Epithelial cell of prostate (primary cell): ENCODE measurements around the gene PHYKPL.

ENCODE experiments used
- DNase-seq: peaks from one replicate; pipeline ENCODE4 v3.0.0-alpha.2; 2011; ENCODE audit warnings: low read depth, low spot score
- H3K27ac ChIP-seq: fragments of 450-650 bp; 2 replicates; pipeline ENCODE4 v1.5.1; 2017; ENCODE audit warnings: mild to moderate bottlenecking

The PHYKPL gene

DNA sequence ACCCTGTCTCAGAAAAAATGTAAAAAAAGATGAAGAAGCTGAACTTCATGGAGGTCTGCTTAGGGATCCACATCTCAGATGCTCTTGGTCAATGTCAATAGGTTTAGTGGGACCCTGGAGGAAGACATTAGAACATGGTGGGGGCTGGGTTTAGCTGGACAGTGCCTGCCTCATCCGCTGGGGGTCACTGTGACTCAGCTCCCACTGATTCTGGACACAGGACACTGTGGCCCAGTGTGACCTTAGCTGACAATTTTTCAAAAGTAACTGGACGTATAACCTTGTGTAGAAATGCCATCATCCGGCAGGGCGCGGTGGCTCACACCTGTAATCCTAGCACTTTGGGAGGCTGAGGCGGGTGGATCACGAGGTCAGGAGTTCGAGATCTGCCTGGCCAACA is 35.6 kb downstream of the PHYKPL start:
- H3K27ac ChIP-seq = no peak overlapping the region
- no peak for DNase-seq

DNA sequence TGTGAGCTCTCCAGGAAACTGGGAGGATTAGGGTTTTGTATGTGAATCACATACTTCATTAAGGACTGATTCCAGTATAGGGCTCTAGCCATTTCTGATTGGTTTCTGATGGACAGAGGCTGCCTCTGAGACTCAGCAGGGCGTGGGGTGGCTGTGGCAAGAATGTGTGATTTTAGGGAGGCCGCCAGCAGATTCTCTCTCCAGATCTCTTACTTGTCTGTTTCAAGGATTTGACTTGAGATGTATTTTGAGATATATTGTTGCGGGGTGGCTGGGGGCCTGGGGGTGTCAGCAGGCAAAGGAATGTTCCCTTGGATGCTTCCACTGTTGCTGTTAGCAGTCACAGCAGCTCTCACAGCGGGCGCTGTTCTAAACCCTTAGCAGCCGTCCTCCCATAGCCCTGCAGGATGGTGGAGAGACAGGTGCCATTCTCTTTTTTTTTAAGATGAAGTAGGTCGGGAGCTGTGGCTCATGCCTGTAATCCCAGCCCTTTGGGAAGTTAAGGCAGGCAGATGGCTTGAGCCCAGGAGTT is 36.3 kb downstream of the PHYKPL start:
- H3K27ac ChIP-seq = no peak overlapping the region
- no peak for DNase-seq

DNA sequence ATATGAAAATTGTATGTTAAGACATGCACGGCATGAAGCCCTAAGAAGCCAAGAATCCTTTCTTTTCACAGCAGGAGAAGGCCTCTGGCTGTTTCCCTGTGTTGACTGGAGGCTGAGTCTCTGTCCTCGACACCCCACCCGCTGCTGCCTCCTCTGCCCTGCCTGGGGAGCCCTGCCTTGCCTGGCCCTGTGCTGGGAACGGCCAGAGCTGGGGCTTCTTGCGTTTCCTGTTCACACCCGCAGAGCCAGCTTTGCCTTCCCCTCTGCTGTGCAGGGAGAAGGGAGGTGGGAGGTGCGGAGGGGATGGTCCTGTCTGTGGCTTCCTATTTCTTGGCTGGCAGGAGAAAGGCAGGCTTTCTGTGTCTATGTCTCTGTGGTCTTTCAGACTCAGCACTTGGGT is 38.6 kb downstream of the PHYKPL start:
- no peak for DNase-seq
- no peak overlapping the region for H3K27ac ChIP-seq

DNA sequence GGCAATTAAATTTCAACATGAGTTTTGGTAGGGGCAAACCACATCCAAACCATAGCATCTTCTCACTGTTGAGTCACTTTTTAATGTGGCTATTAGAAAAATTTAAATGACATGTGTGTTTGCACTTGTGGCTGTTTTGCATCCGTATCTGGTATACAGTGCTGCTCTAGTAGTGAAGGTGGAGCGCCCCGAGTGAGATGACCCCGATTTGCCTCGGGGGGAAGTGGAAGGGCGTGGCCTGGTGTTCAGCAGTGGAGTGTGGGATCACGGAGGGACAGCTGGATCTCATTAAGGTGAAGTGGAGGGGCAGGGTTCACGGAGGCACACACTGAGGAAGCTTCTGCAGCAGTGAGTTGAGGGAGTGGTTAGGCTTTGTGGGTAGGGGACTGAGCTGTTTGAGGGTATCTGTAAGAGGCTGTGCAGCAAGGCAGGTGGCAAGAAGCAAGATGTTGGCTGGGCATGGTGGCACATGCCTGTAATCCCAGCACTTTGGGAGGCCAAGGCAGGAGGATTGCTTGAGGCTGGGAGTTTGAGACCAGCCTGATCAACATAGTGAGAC is 39.3 kb downstream of the PHYKPL start:
- no peak for DNase-seq
- H3K27ac ChIP-seq = no peak overlapping the region

DNA sequence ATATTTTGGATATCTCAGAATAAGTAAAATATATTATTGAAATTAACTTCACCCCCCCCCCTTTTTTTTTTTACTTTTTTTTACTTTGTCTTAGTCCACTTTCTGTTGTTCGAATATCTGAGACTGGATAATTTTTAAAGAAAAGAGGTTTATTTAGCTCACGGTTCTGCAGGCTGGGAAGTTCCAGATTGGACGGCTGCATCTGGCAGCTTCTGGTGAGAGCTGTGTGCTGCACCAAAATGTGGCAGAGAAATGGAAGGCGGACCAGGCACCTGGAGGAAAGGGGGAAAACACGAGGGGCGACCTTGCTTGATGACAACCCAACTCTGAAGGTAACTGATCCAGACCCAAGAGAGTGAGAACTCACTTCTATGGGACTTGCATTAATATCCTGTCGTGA is 39.8 kb downstream of the PHYKPL start:
- H3K27ac ChIP-seq = no peak overlapping the region
- DNase-seq = no peak

DNA sequence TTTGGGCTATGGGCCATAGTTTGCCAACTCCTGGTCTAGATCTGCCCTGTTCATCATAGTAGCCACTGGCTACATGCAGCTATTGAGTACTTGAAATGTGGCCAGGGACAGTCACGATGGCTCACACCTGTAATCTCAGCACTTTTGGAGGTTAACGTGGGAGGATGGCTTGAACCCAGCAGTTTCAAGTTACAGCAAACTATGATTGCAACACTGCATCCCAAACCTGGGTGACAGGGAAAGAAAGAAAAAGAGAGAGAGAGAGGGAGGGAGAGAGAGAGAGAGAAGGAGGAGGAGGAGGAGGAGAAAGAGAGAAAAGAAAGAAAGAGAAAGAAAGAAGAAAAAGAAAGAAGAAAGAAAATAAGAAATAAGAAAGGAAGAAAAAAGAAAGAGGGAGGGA is 40.4 kb downstream of the PHYKPL start:
- DNase-seq = peak; percentile 68
- H3K27ac ChIP-seq = no peak overlapping the region

DNA sequence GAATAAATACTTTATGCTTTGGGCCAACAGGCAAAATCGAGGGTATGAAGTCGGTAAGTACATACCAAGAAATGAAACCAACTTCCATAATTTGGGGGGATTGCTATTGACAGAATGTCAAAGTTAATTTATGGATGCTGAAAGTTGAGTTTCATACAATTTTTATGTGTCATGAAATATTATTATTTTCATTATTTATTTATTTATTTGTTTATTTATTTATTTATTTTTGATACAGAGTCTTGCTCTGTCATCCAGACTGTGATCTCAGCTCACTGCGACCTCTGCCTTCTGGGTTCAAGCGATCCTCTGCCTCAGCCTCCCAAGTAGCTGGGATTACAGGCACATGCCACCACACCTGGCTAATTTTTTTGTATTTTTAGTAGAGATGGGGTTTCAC is 40.9 kb downstream of the PHYKPL start:
- H3K27ac ChIP-seq = no peak overlapping the region
- DNase-seq = no peak

DNA sequence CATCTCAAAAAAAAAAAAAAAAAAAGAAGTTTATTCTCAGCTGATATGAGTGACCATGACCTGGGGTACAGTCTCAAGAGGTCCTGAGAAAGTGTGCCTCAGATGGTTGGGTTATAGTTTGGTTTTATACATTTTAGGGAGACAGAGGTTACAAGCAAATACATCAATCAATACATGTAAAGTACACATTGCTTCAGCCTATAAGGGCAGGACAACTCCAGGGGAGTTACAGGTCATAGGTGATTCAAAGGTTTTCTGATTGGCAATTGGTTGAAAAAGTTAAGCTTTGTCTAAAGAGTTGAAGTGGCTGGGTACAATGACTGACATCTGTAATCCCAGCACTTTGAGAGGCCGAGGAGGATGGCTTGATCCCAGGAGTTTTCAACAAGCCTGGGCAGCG is 43.2 kb downstream of the PHYKPL start:
- H3K27ac ChIP-seq = no peak overlapping the region
- no peak for DNase-seq

DNA sequence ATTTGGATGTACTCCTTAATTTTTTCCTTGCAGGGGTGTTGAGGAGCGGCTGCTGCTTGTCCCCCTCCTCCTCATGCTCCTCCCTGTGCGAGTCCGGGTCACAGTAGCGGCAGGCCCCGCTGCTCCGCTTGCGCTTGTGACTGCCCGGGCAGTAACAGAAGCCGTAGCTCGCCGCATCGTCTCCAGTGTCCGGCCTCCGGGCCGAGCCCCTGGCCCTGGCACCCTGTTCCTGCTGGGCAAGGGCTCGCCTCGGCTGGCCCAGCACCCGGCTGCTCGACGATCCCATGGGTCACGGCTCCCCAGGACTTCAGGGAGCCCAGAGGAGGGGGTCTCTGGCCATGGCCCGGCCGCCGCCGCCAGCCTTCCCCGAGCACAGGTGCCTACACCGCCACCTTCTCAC is 45.6 kb downstream of the PHYKPL start, which contains the start of gene GMCL2:
GMCL2 (minus strand) TSS at position 358 of the 400 bp plus-strand sequence; CDS start at position 286, 72 bp downstream.
- no peak for DNase-seq
- H3K27ac ChIP-seq = no peak within 1 kb of the TSS

DNA sequence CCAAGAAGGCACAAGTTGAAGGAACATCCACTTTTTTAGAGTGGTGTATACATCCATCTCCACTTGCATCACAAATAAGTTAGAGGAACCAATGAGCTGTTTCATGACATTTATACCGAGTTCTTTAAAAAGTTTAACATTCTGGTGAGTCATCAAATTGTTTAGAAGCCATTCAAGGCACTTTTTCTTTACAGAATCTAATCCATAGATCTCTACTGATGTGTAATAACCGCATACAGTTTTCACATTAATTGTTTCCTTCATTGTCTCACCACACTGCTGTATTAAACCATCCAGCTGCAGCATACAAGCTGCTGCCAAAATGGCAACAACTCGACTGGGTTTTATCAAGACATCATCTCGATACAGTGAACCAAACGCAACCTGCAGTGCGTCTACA is 46.2 kb downstream of the PHYKPL start:
- H3K27ac ChIP-seq = no peak overlapping the region
- DNase-seq = no peak

DNA sequence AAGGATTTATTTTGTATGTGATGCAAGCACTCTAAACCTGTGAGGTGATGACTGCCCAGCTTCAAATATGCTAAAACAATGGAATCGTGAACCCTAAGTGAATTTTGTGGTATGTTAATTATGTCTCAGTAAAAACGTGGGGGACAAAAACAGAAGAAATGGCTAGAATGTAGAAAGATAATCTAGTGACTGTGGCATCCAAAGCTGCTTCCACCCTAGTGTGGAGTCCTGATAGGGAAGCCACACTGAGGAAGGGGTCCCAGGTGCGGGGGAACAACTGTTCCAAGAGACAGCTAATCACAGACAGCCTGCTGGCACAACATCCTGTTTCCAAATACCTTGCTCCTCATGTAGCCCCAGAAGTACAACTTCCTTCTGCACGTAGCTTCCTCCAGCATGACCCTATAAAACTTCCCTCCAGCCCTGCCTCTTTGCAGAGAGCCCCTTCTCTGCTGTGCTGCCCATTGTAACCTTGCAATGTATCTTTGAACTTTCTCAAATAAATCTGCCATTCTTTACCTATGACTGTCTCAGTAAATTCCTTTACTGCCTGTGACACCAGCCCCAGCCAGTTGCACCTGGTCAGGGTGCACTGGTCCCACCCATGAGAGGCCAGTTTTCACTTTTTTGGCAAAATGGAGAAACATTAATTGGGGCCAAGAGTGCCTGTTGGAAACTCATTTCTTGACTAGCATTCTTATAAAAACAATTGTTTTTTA is 50.3 kb downstream of the PHYKPL start:
- no peak for DNase-seq
- H3K27ac ChIP-seq = no peak overlapping the region

DNA sequence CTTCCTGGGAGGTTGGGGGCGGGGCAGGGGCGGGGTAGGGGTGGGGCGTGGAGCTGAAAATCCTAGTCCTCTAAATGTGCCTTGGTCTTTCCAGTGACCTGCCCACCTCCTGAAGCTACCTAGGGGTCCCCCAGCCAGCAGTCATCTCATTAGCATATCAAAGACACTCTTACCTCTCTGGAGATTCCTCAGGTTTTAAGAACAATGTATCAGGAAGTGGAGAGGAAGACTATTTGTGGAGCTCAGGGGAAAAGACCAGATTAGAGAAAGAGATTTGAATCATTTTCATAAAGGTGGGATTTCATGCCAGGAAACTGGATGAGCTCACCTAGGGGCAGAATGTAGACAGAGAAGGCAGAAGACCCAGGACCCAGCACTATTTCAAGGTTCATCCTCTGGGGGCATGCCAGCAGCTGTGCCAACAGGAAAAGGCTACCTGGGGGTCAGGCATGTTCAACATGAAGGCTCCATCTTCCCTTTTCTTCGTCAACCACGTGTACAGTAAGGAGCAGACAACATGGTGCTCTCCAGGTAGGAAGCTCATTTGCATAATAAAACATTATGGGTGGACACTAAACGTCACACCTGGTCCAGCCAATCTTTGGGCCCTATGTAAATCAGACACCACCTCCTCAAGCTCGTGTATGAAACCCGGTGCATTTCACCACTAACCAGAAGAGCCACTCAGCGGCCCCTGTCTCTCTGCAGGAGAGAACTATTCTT is 52.3 kb downstream of the PHYKPL start:
- H3K27ac ChIP-seq = no peak overlapping the region
- DNase-seq = no peak

DNA sequence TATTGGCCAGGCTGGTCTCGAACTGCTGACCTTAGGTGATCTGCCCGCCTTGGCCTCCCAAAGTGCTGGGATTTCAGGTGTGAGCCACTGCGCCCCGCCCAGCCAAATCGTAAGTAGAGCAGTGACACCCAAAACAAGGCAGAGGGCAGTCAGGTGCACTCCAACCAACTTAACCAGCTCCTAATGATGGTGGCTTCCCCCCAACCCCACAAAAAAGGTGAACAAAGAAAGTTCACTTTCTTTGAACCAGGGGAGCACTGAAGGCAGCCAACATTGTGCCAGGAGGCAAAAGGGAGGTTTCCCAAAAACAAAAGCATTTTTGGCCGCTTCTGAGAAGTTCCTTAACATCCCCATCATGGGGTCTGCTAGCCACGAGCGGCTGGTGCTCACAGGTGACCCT is 55.0 kb downstream of the PHYKPL start:
- no peak overlapping the region for H3K27ac ChIP-seq
- no peak for DNase-seq

DNA sequence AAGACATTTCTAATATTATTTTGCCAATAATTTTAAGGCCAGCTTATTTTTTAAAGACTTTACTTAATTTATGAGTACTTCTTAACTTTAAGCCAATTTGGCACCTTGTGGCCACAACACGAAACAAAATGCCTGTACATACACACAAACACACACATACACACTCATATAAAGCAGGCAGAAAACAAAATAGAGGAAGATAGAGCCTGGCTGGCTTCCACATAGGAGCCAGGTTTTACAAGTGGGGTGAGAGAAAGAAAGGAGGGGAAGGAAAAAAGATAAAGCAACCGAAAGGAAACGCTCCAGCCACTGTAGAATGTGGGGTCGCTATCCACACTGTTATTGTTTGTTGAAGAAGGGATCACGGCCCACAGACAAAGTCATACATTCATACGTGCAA is 55.8 kb downstream of the PHYKPL start:
- no peak overlapping the region for H3K27ac ChIP-seq
- DNase-seq = no peak

DNA sequence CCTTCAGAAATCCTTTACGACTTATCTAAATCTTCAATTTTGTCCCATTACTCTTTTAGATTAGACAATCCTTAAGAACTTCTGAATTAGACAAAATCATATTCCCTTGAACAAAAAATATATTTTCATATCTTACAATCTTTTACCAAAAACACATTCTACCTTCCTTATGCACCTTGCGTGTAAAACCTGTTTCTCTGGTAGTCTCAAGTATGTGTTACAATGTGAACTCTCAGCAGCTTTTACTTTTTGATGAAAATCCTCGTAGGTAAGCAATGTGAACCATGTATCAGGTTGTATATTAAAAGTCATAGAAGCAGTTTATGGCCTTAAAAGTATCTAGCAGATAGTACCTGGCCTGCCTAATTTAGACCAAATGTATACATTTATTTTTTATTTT is 58.1 kb downstream of the PHYKPL start:
- no peak for DNase-seq
- no peak overlapping the region for H3K27ac ChIP-seq

DNA sequence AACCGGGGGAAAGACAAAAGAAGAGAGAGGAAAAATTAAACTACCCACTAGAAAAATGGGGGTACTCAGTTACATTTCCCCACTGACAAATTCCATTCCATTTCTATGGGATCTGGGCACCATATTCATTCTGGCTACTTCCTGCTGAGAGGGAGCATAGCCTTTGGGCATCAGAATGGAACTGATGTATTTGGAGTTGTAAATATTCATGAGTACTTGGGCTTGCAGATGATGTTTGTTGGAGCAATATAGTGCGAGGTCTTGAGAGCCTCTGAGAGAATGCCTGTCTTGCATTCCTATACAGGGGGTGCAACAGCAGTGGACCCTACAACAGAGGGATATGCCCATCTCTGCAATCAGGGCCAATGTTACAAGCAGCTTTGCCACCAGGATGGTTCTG is 62.1 kb downstream of the PHYKPL start:
- no peak overlapping the region for H3K27ac ChIP-seq
- no peak for DNase-seq

DNA sequence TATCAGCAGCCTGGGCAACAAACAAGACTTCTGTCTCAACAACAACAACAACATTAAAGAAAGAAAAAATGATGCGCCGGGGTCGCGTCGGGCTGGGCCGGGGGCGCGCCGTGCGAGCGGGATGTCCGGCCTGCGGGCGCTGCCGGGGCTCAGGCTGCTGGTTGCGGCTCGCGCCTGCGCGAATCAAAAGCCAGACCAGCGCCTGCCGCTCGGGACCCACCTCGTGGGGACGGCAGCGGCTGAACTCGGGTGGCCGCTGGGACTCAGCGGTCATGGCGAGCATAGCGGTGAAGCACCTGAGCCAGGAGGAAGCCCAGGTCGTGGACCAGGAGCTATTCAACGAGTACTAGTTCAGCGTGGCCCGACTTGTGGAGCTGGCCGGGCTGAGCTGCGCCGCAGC is 67.0 kb downstream of the PHYKPL start:
- no peak for DNase-seq
- no peak overlapping the region for H3K27ac ChIP-seq

DNA sequence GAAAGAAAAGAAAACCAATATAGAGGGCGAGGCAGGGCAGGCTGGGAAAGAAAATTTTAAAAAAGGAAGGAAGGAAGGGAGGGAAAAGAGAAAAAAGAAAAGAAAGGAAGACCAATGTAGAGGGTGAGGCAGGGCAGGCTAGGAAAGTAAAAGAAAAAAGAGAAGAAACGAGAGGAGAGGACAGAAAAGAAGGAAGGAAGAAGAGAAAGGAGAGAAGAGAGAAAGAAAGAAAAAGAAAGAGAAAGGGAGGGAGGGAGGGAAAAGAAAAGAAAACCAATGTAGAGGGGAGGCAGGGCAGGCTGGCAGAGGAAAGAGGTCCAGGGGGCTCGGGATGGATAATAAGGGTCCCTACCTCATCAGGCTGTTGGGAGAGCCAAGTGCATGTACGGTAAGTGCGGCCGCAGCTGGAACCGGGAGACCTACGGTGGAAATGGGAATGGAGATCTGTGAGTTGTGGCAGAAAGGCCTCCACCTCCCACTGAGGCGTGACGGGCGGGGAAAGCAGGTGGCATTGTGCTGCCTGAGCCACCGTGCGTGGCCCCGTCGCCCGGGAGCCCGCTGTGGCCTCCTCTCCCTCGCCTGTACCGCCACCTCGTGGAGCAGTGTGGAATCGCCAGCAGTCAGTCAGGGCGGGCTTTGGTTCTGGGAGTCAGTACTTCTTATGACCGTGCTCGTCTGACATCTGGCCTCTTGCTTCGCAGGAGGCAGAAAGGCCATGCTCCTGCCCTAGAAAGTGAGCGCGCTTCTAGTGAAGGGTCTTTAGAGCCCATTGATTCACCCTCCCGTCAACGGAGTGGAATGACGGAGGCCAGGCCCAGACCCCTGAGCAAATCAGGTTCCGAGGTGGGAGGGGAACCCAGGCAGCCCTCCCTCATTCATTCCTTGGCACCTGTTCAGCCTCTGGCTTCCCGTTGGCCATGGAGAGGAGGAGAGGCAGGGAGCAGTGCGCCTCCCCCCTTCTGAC is 68.5 kb downstream of the PHYKPL start:
- no peak overlapping the region for H3K27ac ChIP-seq
- no peak for DNase-seq

DNA sequence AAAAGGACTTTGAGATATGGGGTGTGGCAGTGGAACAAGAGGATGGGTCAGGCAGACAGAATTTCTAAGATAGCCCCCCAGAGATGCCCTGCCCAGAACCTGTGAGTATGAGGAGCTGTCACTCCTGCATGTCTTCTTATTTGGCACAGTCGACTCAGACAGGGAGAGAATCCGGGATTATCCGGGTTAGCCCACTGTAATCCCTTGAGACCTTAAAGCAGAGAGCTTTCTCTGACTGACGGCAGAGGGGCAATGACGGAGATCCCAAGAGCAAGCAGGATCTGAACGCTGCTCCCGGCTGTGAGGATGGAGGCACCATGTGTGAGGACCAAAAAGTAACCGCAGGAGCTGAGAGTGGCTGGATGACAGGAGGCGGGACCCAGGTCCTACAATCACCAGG is 70.1 kb downstream of the PHYKPL start:
- H3K27ac ChIP-seq = no peak overlapping the region
- DNase-seq = no peak

DNA sequence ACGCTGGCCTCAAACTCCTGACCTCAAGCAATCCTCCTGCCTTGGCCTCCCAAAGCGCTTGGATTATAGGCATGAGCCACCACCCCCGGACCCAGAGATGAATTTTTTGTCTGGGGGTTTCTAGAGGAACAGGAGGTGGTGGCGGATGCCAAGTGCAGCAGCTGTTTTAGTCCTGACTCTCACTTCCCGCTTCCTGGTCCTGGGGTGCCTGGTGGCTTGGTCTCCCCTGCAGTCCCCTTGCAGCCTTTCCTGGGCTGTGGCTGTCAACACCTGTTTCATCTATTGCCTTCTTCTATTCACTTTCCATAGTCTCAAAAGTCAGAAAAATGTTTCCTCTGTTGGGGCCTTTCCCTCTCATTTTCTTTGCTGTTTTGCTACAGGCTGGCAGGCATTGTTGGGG is 72.4 kb downstream of the PHYKPL start:
- no peak for DNase-seq
- no peak overlapping the region for H3K27ac ChIP-seq
